Fibroblast of villous mesenchyme (primary cell): ENCODE measurements around the gene PARD3. TPM values are rescaled to one million over a fixed set of nuclear protein-coding genes. Genes with fewer than 3 reads are reported as not detected.

Source experiments
- DNase-seq: peaks from one replicate; pipeline ENCODE4 v3.0.0-alpha.2; 2010; ENCODE audit warnings: low read depth
- H3K4me3 ChIP-seq: 2 replicates; pipeline ENCODE4 v1.5.1; 2011; ENCODE audit warnings: low read depth, mild to moderate bottlenecking, low read length
- total RNA-seq: library from RNA; depleted of rRNA; stranded (reverse); fragments of >200 nt; gene quantifications from 2 replicates; pipeline ENCODE4 v1.2.3, GENCODE V29; 2012
- TF ChIP-seq, protein P1 (sequence below): IDR thresholded peaks from 2 replicates; pipeline ENCODE4 v1.5.1; 2012; ENCODE audit warnings: low read depth, mild to moderate bottlenecking, low read length; ENCODE audit not compliant: insufficient read depth

PARD3 gene
- total RNA-seq, 1 donor = 44.0 TPM

DNA sequence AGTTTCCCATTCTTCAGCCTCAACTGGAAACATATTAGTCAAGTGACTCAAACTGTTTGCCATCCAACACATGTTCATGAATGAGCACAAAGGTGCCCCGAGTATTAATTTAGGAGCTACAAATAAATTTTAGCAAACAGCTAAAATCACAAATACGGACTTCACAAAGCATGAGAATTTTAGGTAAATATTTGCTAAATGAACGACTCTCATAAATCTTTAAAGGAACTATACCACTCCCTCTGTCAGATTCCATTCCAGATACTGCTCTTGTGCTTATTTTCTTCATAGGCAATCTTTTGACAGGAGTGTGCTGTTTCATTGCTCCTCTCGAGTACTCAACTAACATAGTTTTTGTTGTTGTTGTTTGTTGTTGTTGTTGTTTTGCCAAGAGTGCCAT, 330.9 kb downstream of the PARD3 start:
- TF ChIP-seq, protein P1, sequence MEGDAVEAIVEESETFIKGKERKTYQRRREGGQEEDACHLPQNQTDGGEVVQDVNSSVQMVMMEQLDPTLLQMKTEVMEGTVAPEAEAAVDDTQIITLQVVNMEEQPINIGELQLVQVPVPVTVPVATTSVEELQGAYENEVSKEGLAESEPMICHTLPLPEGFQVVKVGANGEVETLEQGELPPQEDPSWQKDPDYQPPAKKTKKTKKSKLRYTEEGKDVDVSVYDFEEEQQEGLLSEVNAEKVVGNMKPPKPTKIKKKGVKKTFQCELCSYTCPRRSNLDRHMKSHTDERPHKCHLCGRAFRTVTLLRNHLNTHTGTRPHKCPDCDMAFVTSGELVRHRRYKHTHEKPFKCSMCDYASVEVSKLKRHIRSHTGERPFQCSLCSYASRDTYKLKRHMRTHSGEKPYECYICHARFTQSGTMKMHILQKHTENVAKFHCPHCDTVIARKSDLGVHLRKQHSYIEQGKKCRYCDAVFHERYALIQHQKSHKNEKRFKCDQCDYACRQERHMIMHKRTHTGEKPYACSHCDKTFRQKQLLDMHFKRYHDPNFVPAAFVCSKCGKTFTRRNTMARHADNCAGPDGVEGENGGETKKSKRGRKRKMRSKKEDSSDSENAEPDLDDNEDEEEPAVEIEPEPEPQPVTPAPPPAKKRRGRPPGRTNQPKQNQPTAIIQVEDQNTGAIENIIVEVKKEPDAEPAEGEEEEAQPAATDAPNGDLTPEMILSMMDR = no peak
- DNase-seq = no peak

GRCh38 chr10:34480345-34480744, 334.8 kb downstream of the PARD3 start:
- H3K4me3 ChIP-seq = no peak overlapping the region
- TF ChIP-seq, protein P1 = no peak
- no peak for DNase-seq

More for the DNA sequence above, 330.9 kb downstream of the PARD3 start:
- H3K4me3 ChIP-seq = no peak overlapping the region

DNA sequence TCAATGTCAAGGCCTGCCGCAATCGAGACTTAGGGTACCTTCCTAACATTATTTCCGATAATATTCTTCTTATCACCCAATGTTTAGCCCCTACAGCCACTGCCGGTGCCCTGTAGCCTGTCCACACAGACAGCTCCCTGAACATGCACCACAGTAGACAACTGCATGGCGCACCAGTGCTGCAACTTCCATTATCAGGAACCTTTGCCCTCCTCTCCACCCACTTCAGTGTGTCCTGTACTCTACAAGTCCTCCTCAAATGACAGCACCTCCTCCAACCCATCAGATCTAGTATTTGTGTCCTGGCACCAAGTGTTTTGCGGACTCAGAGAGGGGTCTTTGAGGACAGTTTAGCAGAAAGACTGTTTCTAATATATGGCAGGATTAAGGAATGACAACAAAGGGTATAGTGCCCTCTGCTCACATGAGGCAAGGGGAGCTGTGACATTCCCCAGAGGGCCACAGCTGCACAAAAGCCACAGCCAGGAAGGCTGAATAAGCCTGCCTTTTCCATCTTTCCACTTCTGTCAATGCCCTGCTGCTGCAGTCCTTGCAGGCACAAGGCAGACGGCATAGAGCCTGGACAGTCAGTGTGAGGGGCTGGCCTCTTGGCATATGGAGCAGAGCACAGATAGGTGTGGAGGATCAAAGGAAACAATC, 335.4 kb downstream of the PARD3 start:
- TF ChIP-seq, protein P1 = no peak
- no peak overlapping the region for H3K4me3 ChIP-seq
- no peak for DNase-seq

DNA sequence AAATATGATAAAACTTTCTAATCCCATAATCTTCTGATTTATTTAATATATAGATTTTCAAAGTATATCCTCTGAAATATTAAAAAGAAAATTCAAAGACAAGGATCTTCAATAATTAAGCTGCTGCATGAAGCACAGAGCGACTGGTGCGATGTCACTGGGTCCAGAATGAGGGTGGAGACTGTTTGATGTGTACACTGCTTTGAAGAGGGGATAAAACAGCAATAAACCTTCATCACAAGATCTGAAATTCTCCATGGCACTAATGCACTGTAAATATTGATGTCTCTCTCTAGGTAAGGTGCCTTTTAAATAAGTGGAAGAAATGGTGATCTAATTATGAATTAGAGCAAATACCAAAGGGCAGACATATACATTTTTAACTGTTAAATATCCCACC, 337.8 kb downstream of the PARD3 start:
- no peak for DNase-seq
- TF ChIP-seq, protein P1 = no peak
- H3K4me3 ChIP-seq = no peak overlapping the region

- H3K4me3 ChIP-seq = no peak overlapping the region
- DNase-seq = no peak
- TF ChIP-seq, protein P1 = no peak
Observed at GRCh38 chr10:34476608-34477007, 338.5 kb downstream of the PARD3 start.

GRCh38 chr10:34475786-34476185, 339.3 kb downstream of the PARD3 start:
- TF ChIP-seq, protein P1 = no peak
- no peak for DNase-seq
- no peak overlapping the region for H3K4me3 ChIP-seq

DNA sequence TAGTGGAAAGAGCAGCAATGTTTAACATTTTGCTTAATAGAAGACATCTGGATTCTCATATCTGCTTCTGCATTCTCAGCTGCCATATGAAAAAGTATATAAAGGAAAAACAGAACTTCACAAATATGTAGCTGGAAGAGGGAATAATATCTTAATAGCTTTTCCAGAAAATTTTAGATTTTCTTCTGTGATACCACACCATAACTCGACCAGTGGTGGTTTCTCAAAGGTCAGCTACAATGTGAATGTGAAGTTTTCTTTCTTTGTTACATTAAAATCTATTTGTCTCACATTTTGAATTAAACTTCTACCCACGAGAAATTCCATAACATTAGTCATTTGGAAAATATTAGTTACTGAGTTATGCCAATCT, 339.8 kb downstream of the PARD3 start:
- TF ChIP-seq, protein P1 = no peak
- DNase-seq = no peak
- H3K4me3 ChIP-seq = no peak overlapping the region
